BLaER1 (cell line): Measurements from ENCODE around the gene LMX1A.

Experiments used
- H3K27ac ChIP-seq: shearing (Covaris generic); formaldehyde crosslinking; 2 replicates; pipeline ENCODE4 v1.8.1; 2022
- H3K27me3 ChIP-seq: shearing (Covaris generic); formaldehyde crosslinking; 2 replicates; pipeline ENCODE4 v1.8.1; 2022
- H3K36me3 ChIP-seq: shearing (Covaris generic); formaldehyde crosslinking; 2 replicates; pipeline ENCODE4 v1.8.1; 2022
- H3K4me1 ChIP-seq: shearing (Covaris generic); formaldehyde crosslinking; 2 replicates; pipeline ENCODE4 v1.8.1; 2022
- H3K4me2 ChIP-seq: shearing (Covaris generic); formaldehyde crosslinking; 2 replicates; pipeline ENCODE4 v1.8.1; 2022
- H3K4me3 ChIP-seq: shearing (Covaris generic); formaldehyde crosslinking; 2 replicates; pipeline ENCODE4 v1.8.1; 2022
- H3K9ac ChIP-seq: shearing (Covaris generic); formaldehyde crosslinking; 2 replicates; pipeline ENCODE4 v1.8.1; 2022
- H3K9me3 ChIP-seq: shearing (Covaris generic); formaldehyde crosslinking; 2 replicates; pipeline ENCODE4 v1.8.1; 2022
- H4K20me1 ChIP-seq: shearing (Covaris generic); formaldehyde crosslinking; 2 replicates; pipeline ENCODE4 v1.8.1; 2022
- Cebpa-rat ChIP-seq: shearing (Covaris generic); IDR thresholded peaks from 2 replicates; pipeline ENCODE4 v1.8.1; 2022

LMX1A gene

DNA sequence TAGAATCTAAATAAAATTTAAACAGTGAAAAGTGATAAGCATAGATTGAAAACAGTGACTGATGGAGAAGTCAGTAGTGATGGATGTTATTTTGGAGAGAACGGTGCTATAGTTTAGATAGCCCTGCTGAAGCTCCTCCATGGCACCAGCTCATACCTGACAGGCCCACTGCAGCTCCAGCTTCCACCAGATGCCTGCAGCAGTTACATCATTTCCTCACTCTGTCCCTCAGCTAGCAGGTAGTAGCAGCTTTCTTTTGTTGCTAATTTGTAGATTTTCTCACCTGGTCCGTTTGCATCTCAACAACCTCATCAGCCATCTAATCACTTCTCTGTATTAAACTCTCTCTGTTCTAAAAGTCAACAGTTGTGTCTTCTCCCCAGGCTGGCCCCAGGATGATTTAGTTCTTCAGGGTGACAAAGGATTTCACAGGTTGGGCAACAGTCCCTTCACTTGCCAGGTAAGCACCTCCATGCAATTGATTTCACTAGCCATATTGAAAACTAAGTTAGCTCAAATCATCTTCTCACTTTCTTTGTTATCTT lies 128.3 kb downstream of the LMX1A start:
- H3K9ac ChIP-seq, result no peak overlapping the region
- no peaks in the 10 kb centered on the region for H3K27me3 ChIP-seq
- no peak overlapping the region for H3K27ac ChIP-seq
- H3K4me3 ChIP-seq, result no peak overlapping the region
- H3K36me3 ChIP-seq, result no peaks in the 10 kb centered on the region
- H3K4me2 ChIP-seq, result no peak overlapping the region
- no peak for TF ChIP-seq Cebpa-rat
- H3K9me3 ChIP-seq, result no peaks in the 10 kb centered on the region
- no peaks in the 10 kb centered on the region for H4K20me1 ChIP-seq
- no peaks in the 10 kb centered on the region for H3K4me1 ChIP-seq

DNA sequence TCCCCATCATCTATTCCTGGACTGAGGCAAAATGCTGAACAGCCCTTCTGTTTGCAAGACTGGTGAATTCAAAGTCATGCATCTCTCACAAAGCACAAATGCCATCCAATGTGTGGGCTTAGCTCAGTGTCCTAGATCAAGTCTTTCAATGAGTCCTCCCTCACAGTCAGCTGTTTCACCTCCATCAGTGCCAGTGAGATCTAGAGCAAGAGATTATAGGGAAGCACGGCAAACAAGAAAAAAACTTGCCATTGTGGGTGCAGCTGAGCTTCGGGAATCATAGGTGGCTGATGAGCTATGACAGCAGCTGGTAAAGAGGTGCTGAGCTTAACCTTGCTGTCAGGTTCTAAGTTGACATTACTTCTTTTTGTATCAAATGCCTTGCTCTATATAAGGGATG lies 130.2 kb downstream of the LMX1A start:
- Histone ChIP-seq H3K9ac (no peak overlapping the region), H3K4me1 (no peaks in the 10 kb centered on the region), H3K9me3 (no peaks in the 10 kb centered on the region), H3K4me2 (no peak overlapping the region), H3K36me3 (no peaks in the 10 kb centered on the region), H3K27me3 (no peaks in the 10 kb centered on the region), H4K20me1 (no peaks in the 10 kb centered on the region), H3K27ac (no peak overlapping the region), H3K4me3 (no peak overlapping the region)
- no peak for TF ChIP-seq Cebpa-rat

DNA sequence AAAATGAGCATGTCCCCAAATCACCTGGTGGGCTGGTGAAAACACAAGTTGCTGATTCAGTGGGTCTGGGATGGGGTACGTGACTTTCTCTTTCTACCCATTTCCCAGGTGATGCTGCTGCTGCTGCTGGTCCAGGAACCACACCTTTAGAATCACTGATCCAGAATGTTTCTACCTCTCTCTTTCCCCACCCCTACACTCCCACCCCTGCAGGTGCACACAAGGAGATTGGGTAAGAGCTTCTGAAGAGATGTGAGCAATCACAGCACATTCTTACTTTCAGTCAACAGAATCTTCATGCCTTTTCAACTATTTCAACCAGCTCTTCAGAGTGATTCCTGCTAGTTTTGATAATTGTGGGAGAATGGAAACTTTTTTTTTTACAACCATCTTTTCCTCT lies 130.9 kb downstream of the LMX1A start:
- Histone ChIP-seq H3K4me3 (no peak overlapping the region), H3K36me3 (no peaks in the 10 kb centered on the region), H4K20me1 (no peaks in the 10 kb centered on the region), H3K27me3 (no peaks in the 10 kb centered on the region), H3K4me2 (no peak overlapping the region), H3K4me1 (no peaks in the 10 kb centered on the region), H3K9ac (no peak overlapping the region), H3K27ac (no peak overlapping the region), H3K9me3 (no peaks in the 10 kb centered on the region)
- TF ChIP-seq Cebpa-rat, result no peak

DNA sequence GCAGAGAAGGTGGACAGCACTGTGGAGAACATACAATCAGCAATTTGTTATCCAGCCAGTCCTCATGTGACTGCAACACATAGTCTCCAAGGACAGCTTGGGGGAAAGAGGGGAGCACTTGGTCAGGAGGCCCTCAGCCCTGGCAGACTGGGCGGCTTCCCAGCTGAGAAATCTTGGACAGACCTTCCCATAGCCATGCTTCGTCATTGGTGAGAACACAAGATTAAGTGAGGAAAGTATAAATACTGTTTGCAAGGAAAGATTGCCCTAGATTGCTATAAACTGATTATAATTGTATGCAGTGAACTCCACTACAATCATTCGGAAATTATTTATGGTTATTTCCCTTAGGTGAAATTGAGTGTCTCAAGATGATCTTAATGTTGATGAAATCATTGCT lies 131.5 kb downstream of the LMX1A start:
- H3K4me1 ChIP-seq, result no peaks in the 10 kb centered on the region
- no peaks in the 10 kb centered on the region for H3K27me3 ChIP-seq
- H3K9me3 ChIP-seq, result no peaks in the 10 kb centered on the region
- H3K4me3 ChIP-seq, result no peak overlapping the region
- H3K4me2 ChIP-seq, result no peak overlapping the region
- H4K20me1 ChIP-seq, result no peaks in the 10 kb centered on the region
- no peak for TF ChIP-seq Cebpa-rat
- H3K36me3 ChIP-seq, result no peaks in the 10 kb centered on the region
- no peak overlapping the region for H3K9ac ChIP-seq
- no peak overlapping the region for H3K27ac ChIP-seq

DNA sequence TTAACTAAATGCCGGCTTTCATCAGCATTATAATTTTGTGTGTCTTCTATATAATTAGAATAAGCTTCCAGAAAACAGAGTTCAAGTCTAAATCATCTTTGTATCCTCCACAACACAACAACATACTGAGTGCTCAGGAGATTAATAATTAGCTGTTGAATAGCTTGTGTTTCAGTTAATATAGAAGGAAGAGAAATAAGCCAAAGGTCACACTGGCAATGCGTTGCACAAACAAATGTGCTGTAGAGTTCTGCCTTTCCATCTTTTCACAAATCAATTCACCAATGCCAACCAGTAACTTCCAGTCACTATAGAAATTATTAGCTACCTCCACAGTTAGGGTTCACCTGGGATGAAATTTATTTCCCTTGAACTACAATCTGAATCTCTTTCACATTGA lies 132.0 kb downstream of the LMX1A start:
- Histone ChIP-seq H3K4me3 (no peak overlapping the region), H4K20me1 (no peaks in the 10 kb centered on the region)
- TF ChIP-seq Cebpa-rat, result no peak

DNA sequence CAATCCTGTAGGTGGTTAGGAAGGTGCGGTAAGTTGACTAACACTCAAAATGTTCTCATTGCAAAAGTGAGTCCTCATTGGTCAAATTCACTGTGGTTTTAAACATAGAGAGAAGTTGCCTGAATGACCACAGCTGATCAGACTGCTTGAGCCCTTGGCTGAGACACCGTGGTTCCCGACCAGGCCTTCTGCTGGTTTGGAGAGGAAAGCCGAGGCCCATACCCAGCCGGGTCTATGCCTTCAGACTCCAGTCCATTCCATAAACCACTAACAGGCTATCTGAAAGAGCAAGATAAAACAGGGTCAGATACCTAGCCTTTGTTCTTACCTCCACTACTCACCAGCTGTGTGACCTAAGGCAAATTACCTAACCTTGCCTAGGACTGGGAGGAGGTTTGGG lies 133.9 kb downstream of the LMX1A start:
- Histone ChIP-seq H3K4me2 (no peak overlapping the region), H3K9me3 (no peaks in the 10 kb centered on the region)
- TF ChIP-seq Cebpa-rat, result no peak

More for the DNA sequence above, 132.0 kb downstream of the LMX1A start:
- Histone ChIP-seq H3K4me2 (no peak overlapping the region), H3K9me3 (no peaks in the 10 kb centered on the region), H3K4me1 (no peaks in the 10 kb centered on the region), H3K9ac (no peak overlapping the region), H3K27me3 (no peaks in the 10 kb centered on the region), H3K36me3 (no peaks in the 10 kb centered on the region), H3K27ac (no peak overlapping the region)

DNA sequence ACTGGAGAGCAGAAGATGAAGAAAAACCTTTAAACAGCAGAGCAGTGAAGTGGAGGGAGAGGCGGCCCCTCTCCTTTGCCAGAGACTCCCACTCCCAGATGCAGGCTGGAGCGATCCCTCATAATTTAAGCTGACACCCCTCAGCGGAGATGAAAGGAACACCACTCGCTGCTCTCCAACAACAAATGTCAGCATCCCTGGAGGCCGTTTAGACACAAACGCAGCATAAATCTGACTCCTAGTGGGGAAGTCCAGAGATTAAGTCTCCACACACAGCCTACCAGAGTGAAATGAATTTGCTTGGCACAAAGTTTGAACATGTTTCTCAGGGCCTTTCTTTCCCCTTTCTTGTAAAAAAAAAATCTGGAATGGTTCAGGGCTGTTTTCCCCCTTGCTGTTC lies 137.8 kb downstream of the LMX1A start:
- Histone ChIP-seq H3K27me3 (no peaks in the 10 kb centered on the region), H3K27ac (no peak overlapping the region), H3K9me3 (no peaks in the 10 kb centered on the region), H3K4me1 (no peaks in the 10 kb centered on the region), H3K9ac (no peak overlapping the region), H3K36me3 (no peaks in the 10 kb centered on the region), H3K4me3 (no peak overlapping the region), H4K20me1 (no peaks in the 10 kb centered on the region), H3K4me2 (no peak overlapping the region)
- TF ChIP-seq Cebpa-rat, result no peak

More for the DNA sequence above, 133.9 kb downstream of the LMX1A start:
- Histone ChIP-seq H3K9ac (no peak overlapping the region), H3K27me3 (no peaks in the 10 kb centered on the region), H4K20me1 (no peaks in the 10 kb centered on the region), H3K4me1 (no peaks in the 10 kb centered on the region), H3K4me3 (no peak overlapping the region), H3K27ac (no peak overlapping the region), H3K36me3 (no peaks in the 10 kb centered on the region)

DNA sequence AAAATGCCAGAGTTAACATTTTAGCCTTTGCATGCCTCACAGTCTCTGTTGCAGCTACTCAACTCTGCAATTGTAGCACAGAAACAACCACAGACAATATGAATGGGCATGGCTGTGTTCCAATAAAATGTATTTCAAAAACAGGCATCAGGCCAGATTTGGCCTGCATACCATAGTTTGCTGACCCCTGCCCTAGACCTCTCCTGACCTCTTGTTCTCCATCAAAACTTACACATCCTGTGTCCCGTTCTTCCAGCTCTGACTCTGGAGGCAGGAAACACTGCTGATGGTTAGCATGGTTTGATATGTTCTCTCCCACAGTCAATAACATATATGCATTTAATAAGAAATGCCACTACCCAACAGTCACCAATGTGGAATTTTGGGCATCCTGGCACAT lies 138.6 kb downstream of the LMX1A start:
- H3K36me3 ChIP-seq, result no peaks in the 10 kb centered on the region
- H3K4me1 ChIP-seq, result no peaks in the 10 kb centered on the region
- no peaks in the 10 kb centered on the region for H3K9me3 ChIP-seq
- no peak overlapping the region for H3K4me3 ChIP-seq
- H3K27me3 ChIP-seq, result no peaks in the 10 kb centered on the region
- no peak for TF ChIP-seq Cebpa-rat
- no peak overlapping the region for H3K9ac ChIP-seq
- no peak overlapping the region for H3K4me2 ChIP-seq
- H4K20me1 ChIP-seq, result no peaks in the 10 kb centered on the region
- H3K27ac ChIP-seq, result no peak overlapping the region

DNA sequence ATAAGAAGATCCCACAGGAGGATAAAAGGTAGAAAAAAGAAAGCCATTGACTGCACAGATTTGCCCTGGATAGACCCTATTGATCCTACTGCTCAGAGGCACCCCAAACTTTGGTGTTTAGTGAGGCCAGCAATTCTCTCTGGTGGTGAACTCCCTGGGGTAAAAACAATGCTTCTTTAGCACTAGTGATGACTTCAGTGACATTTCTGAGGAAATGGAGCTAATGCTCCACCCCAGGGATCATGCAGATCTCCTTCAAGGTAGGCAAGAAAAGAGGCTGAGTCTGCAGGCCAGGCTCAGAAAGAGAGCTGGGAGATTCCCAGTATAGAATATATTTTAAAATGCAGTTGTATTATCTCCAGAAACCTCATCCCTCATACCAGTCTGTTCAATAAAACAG lies 140.3 kb downstream of the LMX1A start:
- no peak for TF ChIP-seq Cebpa-rat
- H3K27me3 ChIP-seq, result no peaks in the 10 kb centered on the region
- H3K27ac ChIP-seq, result no peak overlapping the region
- H3K4me1 ChIP-seq, result no peaks in the 10 kb centered on the region
- no peak overlapping the region for H3K4me2 ChIP-seq
- no peaks in the 10 kb centered on the region for H4K20me1 ChIP-seq
- H3K9me3 ChIP-seq, result no peaks in the 10 kb centered on the region
- H3K36me3 ChIP-seq, result no peaks in the 10 kb centered on the region
- H3K9ac ChIP-seq, result no peak overlapping the region
- no peak overlapping the region for H3K4me3 ChIP-seq

DNA sequence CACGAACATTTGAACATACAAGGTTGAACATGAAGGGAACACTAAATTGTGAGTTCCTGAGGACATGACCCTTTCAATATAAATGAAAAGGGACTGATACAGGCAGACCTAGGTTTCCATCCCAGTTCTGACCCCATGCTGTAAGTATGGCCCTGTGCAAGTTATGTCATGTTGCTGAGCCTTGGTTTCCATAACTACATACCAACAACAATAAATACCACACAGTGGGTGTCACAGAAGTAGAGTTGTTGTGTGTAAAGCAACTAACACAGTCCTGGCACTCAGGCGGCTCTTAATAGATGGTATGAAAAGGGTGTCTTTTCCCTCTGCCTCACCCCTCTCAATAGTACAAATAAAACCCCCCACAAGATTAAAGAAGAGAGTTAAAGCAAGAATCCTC lies 140.8 kb downstream of the LMX1A start:
- Histone ChIP-seq H3K27ac (no peak overlapping the region), H3K4me3 (no peak overlapping the region), H3K9ac (no peak overlapping the region), H4K20me1 (no peaks in the 10 kb centered on the region), H3K36me3 (no peaks in the 10 kb centered on the region), H3K4me1 (no peaks in the 10 kb centered on the region), H3K4me2 (no peak overlapping the region), H3K9me3 (no peaks in the 10 kb centered on the region), H3K27me3 (no peaks in the 10 kb centered on the region)
- TF ChIP-seq Cebpa-rat, result no peak

DNA sequence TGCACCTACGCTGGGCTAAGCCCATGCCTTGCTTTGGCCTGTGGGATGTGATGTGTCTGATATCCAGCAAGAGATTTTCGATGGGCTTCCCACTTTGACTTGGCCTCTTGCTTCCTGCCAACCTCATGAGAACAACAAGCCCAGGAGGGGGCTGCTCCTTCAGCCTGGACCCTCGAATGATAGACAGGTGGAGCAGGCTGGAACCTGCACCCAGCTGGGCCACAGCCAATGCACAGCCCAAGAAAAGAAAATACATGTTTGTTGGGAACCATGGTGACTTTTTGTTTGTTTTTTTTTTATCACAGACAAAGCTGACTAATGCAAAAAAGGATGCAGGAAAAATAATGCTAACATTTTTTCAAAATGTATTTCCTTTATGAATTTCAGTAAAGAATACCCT lies 144.3 kb downstream of the LMX1A start:
- H3K4me3 ChIP-seq, result no peak overlapping the region
- H3K4me1 ChIP-seq, result no peaks in the 10 kb centered on the region
- H3K9ac ChIP-seq, result no peak overlapping the region
- no peak overlapping the region for H3K27ac ChIP-seq
- H3K4me2 ChIP-seq, result no peak overlapping the region
- no peak for TF ChIP-seq Cebpa-rat
- H3K27me3 ChIP-seq, result no peaks in the 10 kb centered on the region
- H3K9me3 ChIP-seq, result no peaks in the 10 kb centered on the region
- H3K36me3 ChIP-seq, result no peaks in the 10 kb centered on the region
- no peaks in the 10 kb centered on the region for H4K20me1 ChIP-seq
